H1 (cell line): ENCODE data around the gene BBS12. TPM values are rescaled to one million over a fixed set of nuclear protein-coding genes. Genes with fewer than 3 reads are reported as not detected.

Source experiments
- ASH2L ChIP-seq: fragments of 200-600, 300-600 bp; sonication (generic); IDR thresholded peaks from one replicate; pipeline ENCODE4 v1.7.1; 2017; ENCODE audit warnings: low read length
- BACH1 ChIP-seq: IDR thresholded peaks from 2 replicates; pipeline ENCODE4 v1.6.1; 2012; ENCODE audit warnings: low read length, improper control_type of control experiment
- CBX5 ChIP-seq: fragments of 300-800, 300-1000 bp; sonication (generic); IDR thresholded peaks from 2 replicates; pipeline ENCODE4 v1.7.1; 2016; ENCODE audit warnings: antibody characterized with exemption, low read length, low read depth
- CHD1 ChIP-seq: IDR thresholded peaks from 2 replicates; pipeline ENCODE4 v1.6.1; 2012; ENCODE audit warnings: low read depth, low read length, improper control_type of control experiment
- CHD7 ChIP-seq: fragments of 300-600 bp; sonication (generic); IDR thresholded peaks from 2 replicates; pipeline ENCODE4 v1.7.1; 2012; ENCODE audit warnings: low read length, moderate library complexity, mild to moderate bottlenecking, inconsistent platforms; ENCODE audit not compliant: insufficient replicate concordance
- CREB1 ChIP-seq: IDR thresholded peaks from 2 replicates; pipeline ENCODE4 v1.6.1; 2012; ENCODE audit warnings: inconsistent platforms
- GTF2F1 ChIP-seq: IDR thresholded peaks from 2 replicates; pipeline ENCODE4 v1.6.1; 2012; ENCODE audit warnings: low read depth, low read length, improper control_type of control experiment, borderline replicate concordance
- MAFK ChIP-seq: IDR thresholded peaks from 2 replicates; pipeline ENCODE4 v1.6.1; 2012; ENCODE audit warnings: low read depth, mild to moderate bottlenecking, improper control_type of control experiment, low read length
- NRF1 ChIP-seq: IDR thresholded peaks from 2 replicates; pipeline ENCODE4 v1.6.1; 2011; ENCODE audit warnings: mild to moderate bottlenecking, low read depth, low read length, improper control_type of control experiment
- TEAD4 ChIP-seq: IDR thresholded peaks from 2 replicates; pipeline ENCODE4 v1.6.1; 2012; ENCODE audit warnings: low read depth, low read length, inconsistent platforms, mixed read lengths
- YY1 ChIP-seq: IDR thresholded peaks from 2 replicates; pipeline ENCODE4 v1.6.1; 2011; ENCODE audit warnings: low read depth, mild to moderate bottlenecking, low read length
- polyA plus RNA-seq, 7 experiments: library from polyadenylated mRNA; depleted of rRNA in 3 of 7; stranded (reverse) in 5 of 7; unstranded in 2 of 7; fragments of >200 nt in 5 of 7; fragments of 200-250 nt in 2 of 7; gene quantifications; 1 replicate in 5 of 7; 2 replicates in 1 of 7; 4 replicates in 1 of 7; pipeline versions ENCODE4 v1.2.1 to v1.2.3, GENCODE V29; 2011 to 2013; ENCODE audit warnings: missing spikeins in 2 of 7, mixed read lengths in 2 of 7
- total RNA-seq: library from RNA; stranded (reverse); fragmentation: NEBNext Ultra II Directional; extraction: Animal tissue kit (Norgen Biotek cat#: 25700); gene quantifications from 2 replicates; pipeline ENCODE4 v1.2.1, GENCODE V29; 2021
- TF ChIP-seq, protein P1 (sequence below): IDR thresholded peaks from 2 replicates; pipeline ENCODE4 v1.6.1; 2012; ENCODE audit warnings: inconsistent platforms

Gene BBS12
- total and polyA plus RNA-seq, 2 of the 8 experiments (the other 6 are each of a cell fraction or from before 2014, with no cell fraction given) = 0.88 to 2.6 TPM

DNA sequence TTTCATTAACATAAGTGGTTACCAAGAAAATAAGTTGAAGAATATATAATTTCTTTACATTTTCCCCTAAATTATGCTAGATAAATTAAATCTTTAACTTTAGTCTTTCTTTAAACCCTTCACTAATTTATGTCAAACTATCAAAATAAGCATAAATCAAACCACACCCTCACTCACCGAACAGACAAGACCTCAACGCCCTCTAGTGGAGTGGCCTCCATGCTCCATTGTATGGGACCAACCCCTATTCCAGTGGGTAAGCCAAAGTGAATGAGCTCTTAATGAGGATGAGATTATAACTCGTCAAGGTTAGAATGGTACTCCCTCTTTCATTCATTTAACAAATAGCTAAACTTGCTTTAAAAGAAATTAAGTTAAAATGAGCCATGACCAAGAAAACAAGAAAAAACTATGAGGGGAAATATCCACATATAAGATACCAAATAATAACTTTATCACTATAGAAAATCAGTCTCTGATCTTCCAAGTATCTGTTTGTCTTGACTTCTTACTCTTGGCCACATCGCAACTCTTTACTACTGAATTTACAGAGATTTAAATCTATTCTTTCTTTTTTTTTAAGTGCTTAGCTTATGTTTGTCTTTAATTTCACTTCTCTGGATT lies 15.6 kb upstream of the BBS12 start (continued):
- TF ChIP-seq CHD7 = no peak
- TF ChIP-seq, protein P1, sequence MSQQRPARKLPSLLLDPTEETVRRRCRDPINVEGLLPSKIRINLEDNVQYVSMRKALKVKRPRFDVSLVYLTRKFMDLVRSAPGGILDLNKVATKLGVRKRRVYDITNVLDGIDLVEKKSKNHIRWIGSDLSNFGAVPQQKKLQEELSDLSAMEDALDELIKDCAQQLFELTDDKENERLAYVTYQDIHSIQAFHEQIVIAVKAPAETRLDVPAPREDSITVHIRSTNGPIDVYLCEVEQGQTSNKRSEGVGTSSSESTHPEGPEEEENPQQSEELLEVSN = no peak
- no peak for TF ChIP-seq CREB1
- no peak for TF ChIP-seq ASH2L
- 0 out of 2 replicates have a peak, but pooled peaks have one; percentile 31 for TF ChIP-seq YY1
- no peak for TF ChIP-seq GTF2F1
- no peak for TF ChIP-seq TEAD4
- no peak for TF ChIP-seq MAFK
- peak; percentile 55; the same call in 1 of the 2 replicates for TF ChIP-seq BACH1
- no peak for TF ChIP-seq CBX5
- TF ChIP-seq CHD1 = no peak
- no peak for TF ChIP-seq NRF1
